ENCODE measurements around the gene NCKAP5.
"Not testable (repeated sequence)": the region's sequence is repeated elsewhere in the genome, so short reads cannot be mapped to it uniquely, and the experiment has no call there.

NCKAP5 gene

GRCh38 chr2:133522204-133522603 is 46.1 kb downstream of the NCKAP5 start:
- DNase-seq (ENCODE audit: low read depth): no peak

GRCh38 chr2:133521146-133521745 is 47.0 kb downstream of the NCKAP5 start:
- DNase-seq (ENCODE audit: low read depth): no peak

GRCh38 chr2:133519677-133520076 is 48.6 kb downstream of the NCKAP5 start:
- not testable (repeated sequence) for DNase-seq (ENCODE audit: low read depth)

GRCh38 chr2:133518700-133519344 is 49.4 kb downstream of the NCKAP5 start:
- no peak for DNase-seq (ENCODE audit: low read depth)

- DNase-seq (ENCODE audit: low read depth): no peak
Measured at GRCh38 chr2:133517876-133518275, 50.4 kb downstream of the NCKAP5 start.

GRCh38 chr2:133516405-133517026 is 51.7 kb downstream of the NCKAP5 start:
- no peak for DNase-seq (ENCODE audit: low read depth)

- DNase-seq (ENCODE audit: low read depth): no peak
Measured at GRCh38 chr2:133515271-133515670, 53.0 kb downstream of the NCKAP5 start.

- DNase-seq (ENCODE audit: low read depth): no peak
Measured at GRCh38 chr2:133513893-133514292, 54.4 kb downstream of the NCKAP5 start.

- no peak for DNase-seq (ENCODE audit: low read depth)
Measured at GRCh38 chr2:133512121-133512520, 56.1 kb downstream of the NCKAP5 start.

GRCh38 chr2:133511679-133512078 is 56.6 kb downstream of the NCKAP5 start:
- no peak for DNase-seq (ENCODE audit: low read depth)

- no peak for DNase-seq (ENCODE audit: low read depth)
Measured at GRCh38 chr2:133509777-133510176, 58.5 kb downstream of the NCKAP5 start.

GRCh38 chr2:133508546-133509165 is 59.6 kb downstream of the NCKAP5 start:
- DNase-seq (ENCODE audit: low read depth): no peak

- no peak for DNase-seq (ENCODE audit: low read depth)
Measured at GRCh38 chr2:133506996-133507395, 61.3 kb downstream of the NCKAP5 start.

GRCh38 chr2:133504566-133505505 is 63.4 kb downstream of the NCKAP5 start:
- no peak for DNase-seq (ENCODE audit: low read depth)

- no peak for DNase-seq (ENCODE audit: low read depth)
Measured at GRCh38 chr2:133503927-133504326, 64.3 kb downstream of the NCKAP5 start.

- no peak for DNase-seq (ENCODE audit: low read depth)
Measured at GRCh38 chr2:133503323-133503722, 64.9 kb downstream of the NCKAP5 start.

GRCh38 chr2:133502678-133503077 is 65.6 kb downstream of the NCKAP5 start:
- no peak for DNase-seq (ENCODE audit: low read depth)

- DNase-seq (ENCODE audit: low read depth): no peak
Measured at GRCh38 chr2:133500917-133501316, 67.3 kb downstream of the NCKAP5 start.

GRCh38 chr2:133498662-133499585 is 69.3 kb downstream of the NCKAP5 start:
- DNase-seq (ENCODE audit: low read depth): no peak

- no peak for DNase-seq (ENCODE audit: low read depth)
Measured at GRCh38 chr2:133497951-133498565, 70.2 kb downstream of the NCKAP5 start.

Measured in fibroblast of gingiva (primary cell).